Activated CD8-positive, alpha-beta memory T cell treated with anti-CD3 and anti-CD28 coated beads for 1 hour (primary cell): ENCODE data around the gene DCAF11.

Experiments
- DNase-seq, 2 donors: peaks; one replicate each; pipeline ENCODE4 v3.0.0-alpha.2; 2020; ENCODE audit warnings: low read depth in 1 of 2; ENCODE audit errors: extremely low read depth in 1 of 2

Gene DCAF11

GRCh38 chr14:24137529-24138395 lies 23.2 kb downstream of the DCAF11 start:
- no peak for DNase-seq

- DNase-seq, result no peak
These were observed 24.1 kb downstream of the DCAF11 start for GRCh38 chr14:24138396-24139271.

GRCh38 chr14:24139272-24139934 lies 24.8 kb downstream of the DCAF11 start:
- DNase-seq, result no peak

- DNase-seq, result peak; percentile 98 to 100
These were observed 26.7 kb downstream of the DCAF11 start, which contains the start of gene EMC9 for GRCh38 chr14:24141097-24141880. TSS of gene EMC9 (minus strand) at chr14:24141591. CDS start at chr14:24141304, 287 bp downstream.

GRCh38 chr14:24143511-24143910 lies 28.9 kb downstream of the DCAF11 start:
- DNase-seq, result no peak

GRCh38 chr14:24144451-24144850 lies 29.9 kb downstream of the DCAF11 start:
- DNase-seq, result no peak

GRCh38 chr14:24145219-24145618 lies 30.6 kb downstream of the DCAF11 start:
- DNase-seq, result no peak

GRCh38 chr14:24145690-24146452 lies 31.3 kb downstream of the DCAF11 start:
- no peak for DNase-seq

- DNase-seq, result peak; percentile 38 to 65
These were observed 31.9 kb downstream of the DCAF11 start, which contains the start of gene PSME2 for GRCh38 chr14:24146453-24146977. TSS of gene PSME2 (minus strand) at chr14:24146610. CDS start at chr14:24146581, 29 bp downstream.

GRCh38 chr14:24146978-24147760 lies 32.6 kb downstream of the DCAF11 start, which contains the start of gene RNF31:
TSS of gene RNF31 (plus strand) at chr14:24147498. CDS start at chr14:24147699, 201 bp downstream.
- peak; percentile 95 to 96 for DNase-seq

GRCh38 chr14:24147761-24148428 lies 33.3 kb downstream of the DCAF11 start:
- no peak for DNase-seq

- no peak for DNase-seq
These were observed 34.9 kb downstream of the DCAF11 start for GRCh38 chr14:24149302-24149969.

GRCh38 chr14:24150061-24150460 lies 35.5 kb downstream of the DCAF11 start:
- DNase-seq, result no peak

- DNase-seq, result no peak
These were observed 36.0 kb downstream of the DCAF11 start for GRCh38 chr14:24150567-24150966.

- DNase-seq, result no peak
These were observed 36.4 kb downstream of the DCAF11 start for GRCh38 chr14:24150993-24151392.

- DNase-seq, result no peak
These were observed 37.0 kb downstream of the DCAF11 start for GRCh38 chr14:24151404-24152080.

- no peak for DNase-seq
These were observed 40.5 kb downstream of the DCAF11 start for GRCh38 chr14:24155100-24155499.
